Activated effector memory CD4-positive, alpha-beta T cell treated with Interleukin-2 at 50 U/mL for 16 hours (primary cell): ENCODE data around the gene PRKCSH.
A peak's percentile ranks its signal among the peaks of the same experiment; 100 is the strongest.
"Not testable (repeated sequence)": the region's sequence is repeated elsewhere in the genome, so short reads cannot be mapped to it uniquely, and the experiment has no call there.

Source experiments
- DNase-seq: peaks from one replicate; pipeline ENCODE4 v3.0.0-alpha.2; 2020

PRKCSH gene

GRCh38 chr19:11435057-11435832 is at the start of gene PRKCSH, which contains the start of gene ODAD3:
TSS of gene PRKCSH (plus strand) at chr19:11435635. CDS start at chr19:11436118, 483 bp downstream.
TSS of gene ODAD3 (minus strand) at chr19:11435121. CDS start at chr19:11435016, 105 bp downstream.
- DNase-seq: peak; percentile 97

- no peak for DNase-seq
Measured at GRCh38 chr19:11387162-11388034, 48.0 kb upstream of the PRKCSH start.

GRCh38 chr19:11390359-11390758 is 45.1 kb upstream of the PRKCSH start:
- DNase-seq: no peak

GRCh38 chr19:11390933-11391680 is 44.3 kb upstream of the PRKCSH start:
- DNase-seq: no peak

GRCh38 chr19:11397089-11397610 is 38.3 kb upstream of the PRKCSH start:
- no peak for DNase-seq

GRCh38 chr19:11399667-11400066 is 35.8 kb upstream of the PRKCSH start:
- DNase-seq: no peak

- DNase-seq: no peak
Measured at GRCh38 chr19:11400798-11401197, 34.6 kb upstream of the PRKCSH start.

- DNase-seq: no peak
Measured at GRCh38 chr19:11401808-11402543, 33.5 kb upstream of the PRKCSH start.

- no peak for DNase-seq
Measured at GRCh38 chr19:11404588-11405222, 30.7 kb upstream of the PRKCSH start.

- DNase-seq: no peak
Measured at GRCh38 chr19:11405846-11406643, 29.4 kb upstream of the PRKCSH start.

- DNase-seq: not testable (repeated sequence)
Measured at GRCh38 chr19:11406703-11407236, 28.7 kb upstream of the PRKCSH start.

GRCh38 chr19:11408591-11408990 is 26.8 kb upstream of the PRKCSH start:
- DNase-seq: no peak

GRCh38 chr19:11410682-11411081 is 24.8 kb upstream of the PRKCSH start:
- no peak for DNase-seq

GRCh38 chr19:11414544-11414943 is 20.9 kb upstream of the PRKCSH start:
- no peak for DNase-seq

- no peak for DNase-seq
Measured at GRCh38 chr19:11416346-11417052, 18.9 kb upstream of the PRKCSH start.

GRCh38 chr19:11418094-11418548 is 17.3 kb upstream of the PRKCSH start:
- DNase-seq: no peak

- no peak for DNase-seq
Measured at GRCh38 chr19:11418549-11419506, 16.6 kb upstream of the PRKCSH start, which contains the start of gene RGL3. TSS of gene RGL3 (minus strand) at chr19:11419314. CDS start at chr19:11419278, 36 bp downstream.
